ENCODE data around the gene GLIS1.

- TF ChIP-seq CTCF (IDR thresholded peaks at IDR 0.05; ENCODE audit: poor library complexity): no peak
- no peak for TF ChIP-seq EZH2 (IDR thresholded peaks at IDR 0.05; ENCODE audit: borderline replicate concordance)
These were observed 136.8 kb downstream of the GLIS1 start for GRCh38 chr1:53601867-53602775.
